GM12873 (cell line): ENCODE results near the gene HJURP.

Experiments
- CTCF ChIP-seq: IDR thresholded peaks from 2 replicates; pipeline ENCODE4 v1.5.1; 2012; ENCODE audit warnings: low read depth, mild to moderate bottlenecking, moderate library complexity, low read length, control low read depth; ENCODE audit not compliant: insufficient read depth; ENCODE audit errors: missing control alignments

HJURP gene

GRCh38 chr2:233833345-233833744 lies 21.0 kb downstream of the HJURP start:
- no peak for TF ChIP-seq CTCF

DNA sequence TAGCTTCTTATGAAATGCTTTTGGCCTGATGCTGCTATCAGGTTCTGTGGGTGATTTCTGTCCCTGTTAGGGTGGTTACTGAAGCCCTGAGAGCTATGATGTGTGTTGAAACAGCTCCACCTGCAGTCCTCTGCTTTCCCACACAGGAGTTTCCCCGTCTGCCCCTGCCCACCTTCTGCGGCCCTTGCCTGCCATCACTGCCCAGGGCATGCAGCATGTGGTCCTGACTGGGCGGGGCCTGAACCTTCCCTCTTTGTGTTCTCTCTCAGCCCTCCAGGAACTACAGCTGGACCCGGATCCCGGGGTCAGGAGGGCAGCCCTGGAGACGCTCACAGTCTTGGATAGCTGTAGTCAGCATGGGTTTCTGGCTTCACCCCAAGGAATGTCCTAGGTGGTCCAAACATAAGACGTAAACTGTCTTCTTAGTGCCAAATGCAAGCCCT lies 21.4 kb downstream of the HJURP start:
- TF ChIP-seq CTCF: peak; percentile 41

- no peak for TF ChIP-seq CTCF
Observed at GRCh38 chr2:233832414-233832813, 21.9 kb downstream of the HJURP start.

- no peak for TF ChIP-seq CTCF
Observed at GRCh38 chr2:233831861-233832260, 22.5 kb downstream of the HJURP start.

- TF ChIP-seq CTCF: no peak
Observed at GRCh38 chr2:233831011-233831721, 23.2 kb downstream of the HJURP start.

- TF ChIP-seq CTCF: no peak
Observed at GRCh38 chr2:233830111-233830802, 24.1 kb downstream of the HJURP start.

DNA sequence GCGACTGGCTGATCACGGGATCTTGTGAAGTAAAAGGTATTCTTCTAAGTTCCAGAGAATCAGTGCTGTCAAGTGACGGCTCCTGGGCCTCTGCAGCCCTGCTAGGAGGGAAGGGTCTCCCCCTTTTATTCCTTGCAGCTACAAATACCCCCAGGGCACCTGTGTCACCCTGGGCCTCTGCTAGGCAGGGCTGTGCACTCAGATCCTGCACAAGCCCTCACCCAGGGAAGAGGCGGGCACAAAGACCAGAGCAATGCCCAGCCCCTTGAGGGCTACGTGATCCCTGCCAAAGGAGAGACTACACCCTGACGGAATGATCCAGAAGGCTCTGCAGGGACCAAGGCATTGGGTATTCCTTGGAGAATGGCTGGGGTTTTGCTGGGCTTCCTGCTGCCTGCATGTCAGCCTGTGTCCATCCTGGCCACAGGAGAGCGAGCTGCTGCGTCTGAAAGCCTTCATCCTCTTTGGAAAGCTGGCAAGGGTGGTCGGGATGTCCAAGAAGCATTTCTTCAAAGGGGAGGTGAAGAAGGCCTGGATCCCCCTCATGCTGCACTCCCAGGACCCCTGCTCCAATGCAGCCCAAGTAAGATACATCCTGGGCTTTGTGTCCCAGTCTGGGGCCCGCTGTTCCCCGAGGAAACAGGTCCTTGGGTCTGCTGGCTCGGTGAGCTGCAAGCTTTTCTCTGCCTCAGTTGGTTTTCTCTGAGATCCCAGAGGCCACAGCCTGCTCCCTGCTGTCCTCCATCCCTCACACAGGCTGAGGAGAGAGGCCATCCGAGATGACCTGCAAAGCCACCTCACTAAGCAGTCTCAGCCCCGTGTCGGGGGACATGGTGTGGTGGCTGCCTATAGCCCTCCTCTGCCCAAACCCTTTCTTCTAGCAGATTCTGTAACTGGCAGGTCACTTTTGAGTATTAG lies 24.9 kb downstream of the HJURP start:
- TF ChIP-seq CTCF: no peak
